ENCODE data around the gene ZNF672. TPM values are rescaled to one million over a fixed set of nuclear protein-coding genes. Genes with fewer than 3 reads are reported as not detected.

Gene ZNF672
- total and polyA plus RNA-seq, 2 of the 13 experiments (the other 11 are each of a cell fraction or from before 2014, with no cell fraction given): 17.2 to 22.9 TPM

GRCh38 chr1:248813546-248813945, 24.5 kb upstream of the ZNF672 start (continued):
- TF ChIP-seq ZBTB26 (CRISPR knock-in tag; IDR thresholded peaks at IDR 0.05; ENCODE audit: borderline replicate concordance) (no peak), IRF1 (CRISPR knock-in tag; IDR thresholded peaks at IDR 0.05; ENCODE audit: low read depth) (no peak), ZNF569 (CRISPR knock-in tag; IDR thresholded peaks at IDR 0.05; ENCODE audit: borderline replicate concordance) (no peak), HDAC6 (IDR thresholded peaks at IDR 0.05; ENCODE audit: low read depth, low read length) (no peak), CREB1 (IDR thresholded peaks at IDR 0.05) (no peak), CREB1 (CRISPR knock-in tag; IDR thresholded peaks at IDR 0.05) (no peak), TIGD3 (CRISPR knock-in tag; IDR thresholded peaks at IDR 0.05; ENCODE audit: borderline replicate concordance) (no peak), ZNF766 (CRISPR knock-in tag; IDR thresholded peaks at IDR 0.05; ENCODE audit: borderline replicate concordance) (no peak), POLR2AphosphoS5 (IDR thresholded peaks at IDR 0.05; ENCODE audit: low read depth, low read length) (no peak), TCF7 (IDR thresholded peaks at IDR 0.05; ENCODE audit: low read depth) (no peak)

GRCh38 chr1:248814351-248814750, 23.7 kb upstream of the ZNF672 start:
- Histone ChIP-seq H3K27me3 (ENCODE audit: control insufficient read depth in 1 of 2, insufficient read depth in 2 of 2, low read length in 2 of 2) (no peaks in the 10 kb centered on the region), H3K4me1 (ENCODE audit: insufficient read depth, low read length) (no peaks in the 10 kb centered on the region), H3K9me3 (ENCODE audit: low read length) (no peaks in the 10 kb centered on the region), H4K20me1 (ENCODE audit: insufficient read depth, low read length) (no peaks in the 10 kb centered on the region), H2AFZ (ENCODE audit: low read length) (no peak overlapping the region), H3K4me3 (replicated peaks in 1 of 3; ENCODE audit: insufficient read depth in 1 of 3, low read depth in 2 of 3, low read length in 3 of 3) (no peak overlapping the region), H3K27ac (ENCODE audit: extremely low read length, insufficient read depth, low read length) (no peak overlapping the region), H3K36me3 (replicated peaks in 1 of 2; ENCODE audit: control insufficient read depth in 1 of 2, insufficient read depth in 2 of 2, low read length in 2 of 2) (peaks cover 17 to 65% of the 10 kb centered on the region in 2 experiments), H3K79me2 (ENCODE audit: insufficient read depth, low read length) (no peaks in the 10 kb centered on the region), H3K9ac (ENCODE audit: insufficient read depth, low read depth, low read length) (no peak overlapping the region), H3K4me2 (ENCODE audit: low read depth, low read length) (no peak overlapping the region)
- no peak for TF ChIP-seq GATAD2A (CRISPR knock-in tag; IDR thresholded peaks at IDR 0.05)
- no peak for TF ChIP-seq ZFP37 (CRISPR knock-in tag; IDR thresholded peaks at IDR 0.05; ENCODE audit: borderline replicate concordance)
- no peak for TF ChIP-seq KDM2A (CRISPR knock-in tag; IDR thresholded peaks at IDR 0.05; ENCODE audit: borderline replicate concordance, low read depth)
- TF ChIP-seq CCDC6 (CRISPR knock-in tag; IDR thresholded peaks at IDR 0.05): no peak
- no peak for TF ChIP-seq ZFAT (CRISPR knock-in tag; conservative IDR thresholded peaks at IDR 0.05)
- in situ Hi-C loops (cut with HindIII; ENCODE audit: extremely low pct_ligation_motif_present, low pct_unique_long_range_greater_than_20kb): no loop called here
- WGBS (ENCODE audit: low lambda C conversion rate): 98% methylated on average over 16 of the region's 16 CpGs
- DNase-seq (ENCODE audit: low spot score) (no peak), FAIRE-seq (no peak), ATAC-seq (no peak)
- intact Hi-C loops (cut with micrococcal nuclease; ENCODE audit: unreplicated experiment): no loop called here
- ChIA-PET POLR2A (no interaction called here), CTCF (ENCODE audit: low intra/inter-chr PET ratio, low total read pairs) (no interaction called here)
- BruUV-seq (replicated peaks): no TSS peak

All from HepG2 (cell line).